Keratinocyte (primary cell): ENCODE data around the gene KMT2A. TPM values are rescaled to one million over a fixed set of nuclear protein-coding genes. Genes with fewer than 3 reads are reported as not detected.

Experiments used
- DNase-seq: peaks from one replicate; pipeline ENCODE4 v3.0.0-alpha.2; 2011; ENCODE audit warnings: low read depth, missing footprints, low spot score
- FAIRE-seq: peaks from 2 replicates; lab custom pipeline; 2011; peaks lifted over from hg19 to GRCh38; lab: Jason Lieb, UNC
- H2AFZ ChIP-seq: 2 replicates; pipeline ENCODE4 v1.6.0; 2012; ENCODE audit warnings: low read length, control low read depth, inconsistent platforms; ENCODE audit not compliant: control insufficient read depth
- H3K27ac ChIP-seq: 2 replicates; pipeline ENCODE4 v1.5.1; 2011; ENCODE audit warnings: low read length; ENCODE audit not compliant: control insufficient read depth, insufficient read depth
- H3K27me3 ChIP-seq: 3 replicates; pipeline ENCODE4 v1.6.0; 2011; ENCODE audit warnings: low read length; ENCODE audit not compliant: control insufficient read depth, insufficient read depth; ENCODE audit errors: extremely low read depth
- H3K36me3 ChIP-seq, 2 experiments: 2 replicates in 1 of 2; 3 replicates in 1 of 2; pipeline ENCODE4 v1.5.1; 2011; ENCODE audit warnings: low read length in 2 of 2, mild to moderate bottlenecking in 1 of 2; ENCODE audit not compliant: control insufficient read depth in 2 of 2, insufficient read depth in 2 of 2; ENCODE audit errors: extremely low read depth in 1 of 2
- H3K4me1 ChIP-seq: 3 replicates; pipeline ENCODE4 v1.5.1; 2011; ENCODE audit warnings: low read length; ENCODE audit not compliant: control insufficient read depth, insufficient read depth; ENCODE audit errors: extremely low read depth
- H3K4me2 ChIP-seq: 3 replicates; pipeline ENCODE4 v1.6.0; 2011; ENCODE audit warnings: low read depth, low read length; ENCODE audit not compliant: control insufficient read depth, insufficient read depth; ENCODE audit errors: extremely low read depth
- H3K4me3 ChIP-seq, 3 experiments: fragments of 200-600 bp in 1 of 3; sonication (generic) in 1 of 3; 2 replicates in 2 of 3; 3 replicates in 1 of 3; pipeline ENCODE4 v1.5.1; 2011 to 2016; ENCODE audit warnings: low read length in 3 of 3, mild to moderate bottlenecking in 3 of 3, control low read depth in 2 of 3, inconsistent platforms in 1 of 3, low read depth in 1 of 3, mixed read lengths in 1 of 3, mixed run types in 1 of 3, moderate library complexity in 1 of 3; ENCODE audit not compliant: control insufficient read depth in 2 of 3, insufficient read depth in 2 of 3; ENCODE audit errors: extremely low read depth in 1 of 3
- H3K79me2 ChIP-seq: 2 replicates; pipeline ENCODE4 v1.6.0; 2012; ENCODE audit warnings: low read length; ENCODE audit not compliant: control insufficient read depth, insufficient read depth
- H3K9ac ChIP-seq: 3 replicates; pipeline ENCODE4 v1.6.0; 2011; ENCODE audit warnings: low read length; ENCODE audit not compliant: control insufficient read depth, insufficient read depth; ENCODE audit errors: extremely low read depth
- H3K9me1 ChIP-seq: 3 replicates; pipeline ENCODE4 v1.6.0; 2011; ENCODE audit warnings: low read length; ENCODE audit not compliant: control insufficient read depth, insufficient read depth; ENCODE audit errors: extremely low read depth
- H3K9me3 ChIP-seq: 2 replicates; pipeline ENCODE4 v1.5.1; 2012; ENCODE audit warnings: low read depth, low read length; ENCODE audit not compliant: control insufficient read depth
- H4K20me1 ChIP-seq: 3 replicates; pipeline ENCODE4 v1.6.0; 2011; ENCODE audit warnings: low read length; ENCODE audit not compliant: control insufficient read depth, insufficient read depth; ENCODE audit errors: extremely low read depth
- EZH2 ChIP-seq: IDR thresholded peaks from one replicate; pipeline ENCODE4 v1.6.1; 2012; ENCODE audit warnings: inconsistent platforms, mild to moderate bottlenecking, low read length, moderate library complexity
- dilution Hi-C: fragments of 300-500 bp; cut with MboI; formaldehyde crosslinking; loops from one replicate; pipeline ENCODE4 v1.7.0; 2020; ENCODE audit warnings: low sequenced_read_pairs; ENCODE audit not compliant: extremely low pct_ligation_motif_present
- polyA plus RNA-seq, 5 experiments: library from polyadenylated mRNA; depleted of rRNA in 3 of 5; stranded (reverse) in 3 of 5; stranded (forward) in 1 of 5; unstranded in 1 of 5; fragments of >200 nt; gene quantifications; 1 replicate in 1 of 5; 2 replicates in 3 of 5; 3 replicates in 1 of 5; pipeline versions ENCODE4 v1.2.1 to v1.2.3, GENCODE V29; 2011 to 2012; ENCODE audit warnings: missing spikeins in 2 of 5, low read depth in 1 of 5, low replicate concordance in 1 of 5
- TF ChIP-seq, protein P1 (sequence below), 3 experiments: IDR thresholded peaks in 1 of 3; conservative IDR thresholded peaks in 1 of 3; optimal IDR thresholded peaks in 1 of 3; 2 replicates in 2 of 3; 3 replicates in 1 of 3; pipeline versions ENCODE3 to v1.5.1; 2011; ENCODE audit warnings: low read length in 3 of 3, mild to moderate bottlenecking in 3 of 3, moderate library complexity in 2 of 3, control low read depth in 1 of 3, inconsistent platforms in 1 of 3; ENCODE audit not compliant: insufficient read depth in 2 of 3; ENCODE audit errors: extremely low read depth in 1 of 3

KMT2A gene
- polyA plus RNA-seq, 1 donor (not counting 4 experiments of a cell fraction or from before 2014, with no cell fraction given) = 11.7 TPM

DNA sequence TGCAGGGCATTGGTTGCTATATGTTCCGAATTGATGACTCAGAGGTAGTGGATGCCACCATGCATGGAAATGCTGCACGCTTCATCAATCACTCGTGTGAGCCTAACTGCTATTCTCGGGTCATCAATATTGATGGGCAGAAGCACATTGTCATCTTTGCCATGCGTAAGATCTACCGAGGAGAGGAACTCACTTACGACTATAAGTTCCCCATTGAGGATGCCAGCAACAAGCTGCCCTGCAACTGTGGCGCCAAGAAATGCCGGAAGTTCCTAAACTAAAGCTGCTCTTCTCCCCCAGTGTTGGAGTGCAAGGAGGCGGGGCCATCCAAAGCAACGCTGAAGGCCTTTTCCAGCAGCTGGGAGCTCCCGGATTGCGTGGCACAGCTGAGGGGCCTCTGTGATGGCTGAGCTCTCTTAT, 85.6 kb downstream of the KMT2A start:
- Histone ChIP-seq H3K27me3 (no peaks in the 10 kb centered on the region), H3K36me3 (peaks cover 27 to 35% of the 10 kb centered on the region in 2 experiments), H3K27ac (no peak overlapping the region), H3K9me1 (no peaks in the 10 kb centered on the region), H2AFZ (no peak overlapping the region), H3K4me1 (no peaks in the 10 kb centered on the region), H3K4me2 (no peak overlapping the region), H3K9me3 (no peaks in the 10 kb centered on the region), H4K20me1 (no peaks in the 10 kb centered on the region), H3K4me3 (no peak overlapping the region), H3K9ac (no peak overlapping the region), H3K79me2 (no peaks in the 10 kb centered on the region)
- TF ChIP-seq, protein P1, sequence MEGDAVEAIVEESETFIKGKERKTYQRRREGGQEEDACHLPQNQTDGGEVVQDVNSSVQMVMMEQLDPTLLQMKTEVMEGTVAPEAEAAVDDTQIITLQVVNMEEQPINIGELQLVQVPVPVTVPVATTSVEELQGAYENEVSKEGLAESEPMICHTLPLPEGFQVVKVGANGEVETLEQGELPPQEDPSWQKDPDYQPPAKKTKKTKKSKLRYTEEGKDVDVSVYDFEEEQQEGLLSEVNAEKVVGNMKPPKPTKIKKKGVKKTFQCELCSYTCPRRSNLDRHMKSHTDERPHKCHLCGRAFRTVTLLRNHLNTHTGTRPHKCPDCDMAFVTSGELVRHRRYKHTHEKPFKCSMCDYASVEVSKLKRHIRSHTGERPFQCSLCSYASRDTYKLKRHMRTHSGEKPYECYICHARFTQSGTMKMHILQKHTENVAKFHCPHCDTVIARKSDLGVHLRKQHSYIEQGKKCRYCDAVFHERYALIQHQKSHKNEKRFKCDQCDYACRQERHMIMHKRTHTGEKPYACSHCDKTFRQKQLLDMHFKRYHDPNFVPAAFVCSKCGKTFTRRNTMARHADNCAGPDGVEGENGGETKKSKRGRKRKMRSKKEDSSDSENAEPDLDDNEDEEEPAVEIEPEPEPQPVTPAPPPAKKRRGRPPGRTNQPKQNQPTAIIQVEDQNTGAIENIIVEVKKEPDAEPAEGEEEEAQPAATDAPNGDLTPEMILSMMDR (optimal IDR thresholded peaks at IDR 0.05 in 1 of 3, IDR thresholded peaks at IDR 0.05 in 1 of 3, conservative IDR thresholded peaks at IDR 0.05 in 1 of 3; ENCODE audit: extremely low read depth in 1 of 3, insufficient read depth in 2 of 3, low read length in 3 of 3) = no peak
- TF ChIP-seq EZH2 = no peak
- DNase-seq = no peak
- dilution Hi-C loops = no loop called here
- no peak for FAIRE-seq

DNA sequence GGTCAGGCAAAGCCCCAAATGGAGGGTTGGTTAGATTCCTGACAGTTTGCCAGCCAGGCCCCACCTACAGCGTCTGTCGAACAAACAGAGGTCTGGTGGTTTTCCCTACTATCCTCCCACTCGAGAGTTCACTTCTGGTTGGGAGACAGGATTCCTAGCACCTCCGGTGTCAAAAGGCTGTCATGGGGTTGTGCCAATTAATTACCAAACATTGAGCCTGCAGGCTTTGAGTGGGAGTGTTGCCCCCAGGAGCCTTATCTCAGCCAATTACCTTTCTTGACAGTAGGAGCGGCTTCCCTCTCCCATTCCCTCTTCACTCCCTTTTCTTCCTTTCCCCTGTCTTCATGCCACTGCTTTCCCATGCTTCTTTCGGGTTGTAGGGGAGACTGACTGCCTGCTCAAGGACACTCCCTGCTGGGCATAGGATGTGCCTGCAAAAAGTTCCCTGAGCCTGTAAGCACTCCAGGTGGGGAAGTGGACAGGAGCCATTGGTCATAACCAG, 86.3 kb downstream of the KMT2A start:
- no peaks in the 10 kb centered on the region for H3K79me2 ChIP-seq
- H3K9me3 ChIP-seq = no peaks in the 10 kb centered on the region
- DNase-seq = no peak
- no peaks in the 10 kb centered on the region for H3K27me3 ChIP-seq
- TF ChIP-seq, protein P1 (optimal IDR thresholded peaks at IDR 0.05 in 1 of 3, IDR thresholded peaks at IDR 0.05 in 1 of 3, conservative IDR thresholded peaks at IDR 0.05 in 1 of 3; ENCODE audit: extremely low read depth in 1 of 3, insufficient read depth in 2 of 3, low read length in 3 of 3) = peak; percentile 47 to 57 (median 51)
- TF ChIP-seq EZH2 = no peak
- no peaks in the 10 kb centered on the region for H4K20me1 ChIP-seq
- dilution Hi-C loops = no loop called here
- H3K36me3 ChIP-seq = peaks cover 28 to 39% of the 10 kb centered on the region in 2 experiments
- H2AFZ ChIP-seq = no peak overlapping the region
- H3K27ac ChIP-seq = no peak overlapping the region
- H3K9me1 ChIP-seq = no peaks in the 10 kb centered on the region
- no peak for FAIRE-seq
- H3K9ac ChIP-seq = no peak overlapping the region
- H3K4me2 ChIP-seq = no peak overlapping the region
- no peak overlapping the region for H3K4me3 ChIP-seq
- no peaks in the 10 kb centered on the region for H3K4me1 ChIP-seq
